ENCODE measurements around the gene ASB1.

Gene ASB1

GRCh38 chr2:238446371-238446770 lies 19.6 kb downstream of the ASB1 start:
- DNase-seq = no peak

DNA sequence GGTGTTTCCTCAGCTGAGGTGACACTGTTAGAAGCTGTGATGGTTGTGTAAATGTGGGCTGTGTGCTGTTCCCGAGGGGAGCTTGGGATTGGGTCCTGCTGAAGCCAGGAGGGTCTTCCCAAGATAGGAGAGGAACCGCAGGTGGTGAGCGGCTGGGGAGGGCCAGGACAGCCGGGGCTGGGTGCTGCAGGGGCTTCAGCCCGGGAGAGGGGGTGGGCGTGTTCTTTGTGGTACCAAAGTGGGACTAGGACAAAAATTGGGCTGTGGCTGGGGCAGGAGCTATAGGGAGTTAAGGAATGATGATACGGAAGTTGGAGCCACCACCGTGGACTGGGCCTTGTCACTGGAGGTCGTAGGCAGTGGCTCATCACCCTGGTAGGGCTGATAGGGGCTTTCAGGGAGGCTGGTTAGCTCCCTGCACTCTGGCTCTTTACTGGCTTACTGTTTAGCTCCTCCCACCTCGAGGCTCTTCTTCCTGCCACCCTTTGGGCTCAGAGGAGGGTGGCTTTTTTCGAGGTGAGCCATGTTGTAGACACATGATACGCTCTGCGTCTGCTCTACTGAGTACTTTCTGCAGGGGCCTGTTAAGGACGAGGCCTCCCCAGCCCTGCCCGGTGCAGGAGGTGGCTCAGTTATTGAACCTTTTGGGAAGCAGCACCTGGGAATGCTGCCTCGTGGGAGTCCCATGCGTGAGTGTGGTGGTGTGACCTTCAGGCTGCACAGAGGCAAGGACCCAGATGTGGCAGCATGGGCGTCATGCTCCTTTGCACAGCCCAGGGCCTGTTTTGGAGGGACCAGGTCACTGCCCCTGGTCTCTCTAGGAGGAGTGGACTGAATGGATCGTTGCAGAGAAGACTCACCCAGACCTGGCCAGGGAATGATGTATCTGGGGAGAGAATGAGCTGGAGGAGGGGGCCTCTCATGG lies 21.6 kb downstream of the ASB1 start:
- DNase-seq = no peak

DNA sequence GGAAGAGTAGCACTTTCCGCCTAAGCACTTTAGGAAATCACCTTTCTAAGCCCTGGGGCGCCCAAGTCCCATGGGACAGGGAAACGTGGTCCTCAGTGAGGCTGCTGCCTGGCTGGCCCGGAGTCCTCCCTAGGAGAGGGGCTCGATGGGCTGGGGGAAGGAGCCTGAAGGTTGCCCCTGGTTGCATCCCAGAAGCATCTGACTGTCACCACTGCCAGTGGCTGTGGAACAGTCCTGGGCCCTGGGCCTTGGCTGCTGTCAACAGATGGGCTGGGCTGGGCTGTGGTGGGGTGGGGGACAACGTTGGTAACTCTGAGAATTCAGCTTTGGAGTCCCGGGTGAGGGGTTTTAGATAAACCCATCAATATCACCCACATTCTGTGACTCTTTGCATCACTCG lies 22.5 kb downstream of the ASB1 start:
- DNase-seq = no peak

GRCh38 chr2:238449909-238450417 lies 23.2 kb downstream of the ASB1 start:
- DNase-seq = no peak

DNA sequence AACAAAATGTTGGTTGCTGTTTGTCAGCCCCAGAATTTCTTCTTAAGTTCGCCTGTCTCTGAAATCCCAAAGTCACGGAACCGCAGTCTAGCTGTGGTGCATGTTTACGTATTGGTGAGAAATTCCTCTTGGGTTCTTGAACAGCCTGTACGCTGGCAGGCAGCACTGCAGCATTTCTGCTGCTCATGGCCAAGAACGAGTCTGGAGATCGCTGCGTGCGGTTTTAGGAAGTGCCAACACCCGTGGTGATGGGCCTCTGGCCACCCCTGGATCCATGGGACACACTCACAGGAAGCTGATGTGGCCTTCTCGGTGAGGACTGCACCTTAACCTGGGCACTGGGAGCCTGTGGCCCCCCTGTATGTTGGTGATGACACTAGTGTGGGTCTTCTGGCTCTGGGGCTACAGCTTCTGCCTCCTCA lies 23.7 kb downstream of the ASB1 start:
- DNase-seq = no peak

DNA sequence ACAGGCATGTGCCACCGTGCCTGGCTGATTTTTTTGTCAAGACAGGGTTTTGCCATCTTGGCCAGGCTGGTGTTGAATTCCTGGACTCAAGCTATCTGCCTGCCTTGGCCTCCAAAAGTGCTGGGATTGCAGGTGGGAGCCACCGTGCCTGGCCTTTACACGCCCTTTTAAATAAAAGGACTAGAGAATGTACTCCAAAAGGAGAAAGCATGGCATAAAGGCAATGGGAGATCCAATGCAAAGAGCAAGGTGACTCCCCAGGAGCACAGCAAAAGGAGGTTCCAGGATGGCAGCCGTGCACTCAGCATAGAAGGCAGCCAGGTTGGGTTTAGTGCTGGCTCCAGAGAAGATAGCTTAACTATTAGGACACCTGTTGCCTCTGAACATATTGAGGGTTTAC lies 27.1 kb downstream of the ASB1 start:
- DNase-seq = no peak

- no peak for DNase-seq
Measured at GRCh38 chr2:238456449-238456848, 29.7 kb downstream of the ASB1 start.

DNA sequence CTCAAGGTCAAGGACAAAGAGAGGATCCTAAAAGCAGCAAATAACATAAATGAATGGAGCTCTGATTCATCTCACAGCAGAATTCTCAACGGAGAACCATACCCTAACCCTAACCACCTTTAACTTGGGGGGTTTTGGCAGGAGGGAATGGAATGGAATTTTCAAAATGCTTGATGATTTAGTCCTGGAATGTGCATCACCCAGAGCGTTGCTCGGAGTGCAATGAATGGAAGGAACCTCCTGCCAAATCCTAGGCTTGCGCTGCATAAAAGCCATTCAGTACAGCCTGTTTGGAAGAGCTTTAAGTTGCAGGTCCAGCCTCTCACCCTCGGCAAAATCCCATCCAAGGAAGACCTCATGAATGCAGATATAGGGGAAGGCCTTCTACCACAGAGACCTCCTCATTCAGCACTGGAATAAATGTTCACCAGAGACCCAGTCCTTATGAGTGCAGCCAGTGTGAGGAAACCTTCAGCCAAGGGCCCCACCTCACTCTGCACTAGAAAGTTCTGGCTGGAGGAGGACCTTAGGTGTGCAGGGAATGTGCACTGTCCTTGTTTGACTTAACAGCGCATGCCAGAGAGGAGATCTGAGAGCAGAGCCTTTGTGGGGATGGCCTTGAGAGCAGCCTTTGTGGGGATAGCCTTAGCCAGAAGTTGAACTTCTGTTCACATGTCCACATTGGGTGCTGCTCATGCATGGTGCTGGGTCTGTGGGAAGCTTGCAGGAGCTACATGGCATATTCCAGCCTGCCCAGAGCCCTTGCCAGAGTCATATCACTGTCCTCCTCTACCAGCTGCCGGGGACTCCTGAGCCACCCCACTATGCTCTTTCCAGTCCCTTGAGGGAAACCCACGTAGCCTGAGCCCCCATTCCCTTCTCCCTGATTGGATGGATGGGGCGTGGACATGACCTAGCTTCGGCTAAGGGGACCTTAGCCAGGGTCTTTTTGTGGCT lies 30.5 kb downstream of the ASB1 start:
- DNase-seq = no peak

DNA sequence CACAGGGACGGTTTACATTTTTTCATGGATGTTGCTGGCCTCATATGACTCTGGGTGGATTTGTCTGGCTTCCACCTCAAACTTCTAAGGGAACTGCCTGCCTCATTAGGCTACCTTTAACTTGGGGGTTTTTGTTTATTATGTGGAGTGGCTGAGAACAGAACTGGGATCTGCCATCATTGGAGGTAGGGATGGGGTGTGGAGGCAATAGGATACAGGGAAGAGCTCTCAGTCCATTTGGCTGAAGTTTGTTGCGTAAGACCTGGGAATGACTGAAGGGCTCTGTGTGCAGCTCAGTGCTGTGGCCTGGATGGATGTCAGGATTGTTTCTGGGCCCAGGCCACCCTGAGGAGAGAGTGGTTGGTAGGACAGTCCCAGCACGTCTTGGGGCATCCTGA lies 31.2 kb downstream of the ASB1 start:
- DNase-seq = no peak

DNA sequence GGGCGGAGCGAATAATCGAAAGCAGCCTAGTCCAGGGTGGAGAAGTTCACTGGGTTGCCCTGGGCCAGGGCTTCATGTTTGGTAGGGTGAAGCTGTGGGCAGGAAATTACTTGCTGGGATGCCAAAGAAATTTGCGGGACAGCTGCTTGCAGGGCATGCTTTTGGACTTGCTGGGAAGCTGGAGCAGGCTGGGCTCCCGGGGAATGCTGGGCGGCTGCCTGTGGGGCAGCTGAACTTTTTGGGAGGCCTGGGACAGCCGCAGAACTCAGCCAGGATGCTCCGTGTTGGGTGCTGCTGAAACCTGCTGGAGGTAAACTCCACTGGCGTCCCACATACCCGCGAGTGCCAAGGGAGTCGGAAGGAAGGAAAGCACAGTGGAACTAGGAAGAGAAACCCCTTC lies 31.9 kb downstream of the ASB1 start:
- no peak for DNase-seq

DNA sequence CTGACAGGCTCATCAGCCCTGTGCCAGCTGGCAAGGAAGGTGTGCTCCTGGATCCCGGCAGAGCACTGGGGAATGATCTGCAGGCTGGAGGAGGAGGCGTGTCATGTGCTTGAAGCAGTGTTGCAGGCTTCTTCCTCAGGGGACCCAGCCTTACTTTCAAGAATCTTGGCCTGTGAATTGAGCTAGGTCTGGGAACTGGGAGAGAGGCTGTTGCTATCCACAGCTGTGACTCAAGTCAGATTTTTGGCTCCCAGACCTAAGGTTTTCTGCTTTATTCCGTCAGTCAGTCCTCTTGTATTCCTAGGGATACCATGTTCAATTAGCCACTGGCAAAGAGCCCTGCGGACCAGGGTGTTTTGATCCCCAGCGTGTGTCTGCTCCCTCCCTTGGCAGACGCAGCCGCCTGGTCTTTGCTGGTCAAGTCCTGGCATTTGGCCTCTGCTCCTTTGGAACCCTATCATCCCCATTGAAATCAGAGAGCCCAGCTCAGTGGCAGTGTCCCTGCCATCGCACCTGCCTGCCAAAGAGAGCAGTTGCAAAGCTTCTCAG lies 32.4 kb downstream of the ASB1 start:
- no peak for DNase-seq

DNA sequence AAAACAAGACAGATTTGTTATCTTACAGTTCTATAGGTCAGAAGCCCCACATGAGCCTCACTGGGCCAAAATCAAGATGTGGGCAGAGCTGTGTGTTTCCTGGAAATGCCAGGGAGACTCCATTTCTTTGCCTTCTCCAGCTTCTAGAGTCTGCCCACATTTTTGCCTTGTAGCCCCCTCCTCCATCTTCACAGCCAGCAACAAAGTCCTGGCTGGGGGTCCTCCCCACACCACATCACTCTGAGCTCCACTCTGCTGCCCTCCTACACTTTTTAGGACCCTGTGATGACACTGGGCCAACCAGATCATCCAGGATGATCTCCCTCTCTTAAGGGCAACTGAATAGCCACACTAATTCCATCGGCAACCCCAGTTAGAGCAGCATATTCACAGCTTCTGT lies 34.3 kb downstream of the ASB1 start:
- no peak for DNase-seq

DNA sequence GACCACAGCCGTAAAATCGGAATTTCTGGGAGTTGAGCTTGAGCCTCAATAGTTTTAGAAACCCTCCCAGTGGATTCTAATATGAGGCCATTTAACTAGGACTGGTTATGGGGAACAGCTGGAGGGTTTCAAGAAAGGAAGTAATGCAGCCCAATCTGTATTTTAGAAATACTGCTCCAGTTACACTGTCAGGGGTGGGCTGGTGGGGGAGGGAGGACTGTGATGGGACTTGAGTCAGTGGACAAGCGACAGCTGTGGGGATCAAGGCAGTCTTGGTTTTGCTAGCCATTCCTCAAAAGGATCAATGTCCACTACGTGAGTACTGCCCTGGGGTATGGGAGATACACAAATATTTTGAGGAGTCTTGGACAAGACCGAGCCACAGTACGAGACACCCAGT lies 34.8 kb downstream of the ASB1 start:
- DNase-seq = no peak

- DNase-seq = no peak
Measured at GRCh38 chr2:238461916-238462315, 35.2 kb downstream of the ASB1 start.

DNA sequence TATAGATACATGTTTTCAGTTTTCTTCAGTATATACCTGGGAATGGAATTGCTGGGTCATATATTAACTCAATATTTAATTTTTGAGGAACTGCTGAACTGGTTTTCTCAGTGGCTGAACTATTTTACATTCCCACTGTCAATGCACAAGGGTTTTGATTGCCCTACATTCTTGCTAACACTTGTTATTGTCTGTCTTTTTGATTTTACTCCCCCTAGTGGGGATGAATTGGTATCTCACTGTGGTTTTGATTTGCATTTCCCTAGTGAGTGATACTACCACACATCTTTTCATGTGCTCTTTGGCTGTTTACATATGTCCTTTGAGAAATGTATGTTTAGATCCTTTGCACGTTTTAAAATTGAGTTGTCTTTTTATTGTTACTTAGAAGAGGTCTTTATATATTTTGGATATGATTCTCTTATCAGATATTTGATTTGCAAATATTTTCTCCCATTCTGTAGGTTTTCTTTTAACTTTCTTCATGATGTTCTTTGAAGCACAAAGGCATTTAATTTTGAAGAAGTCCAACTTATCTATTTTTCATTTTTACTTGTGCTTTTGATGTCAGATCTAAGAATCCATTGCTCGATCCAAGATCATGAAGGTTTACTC lies 36.2 kb downstream of the ASB1 start:
- peak in 3 of 6 experiments; percentile 38 to 58 (median 57) for DNase-seq

DNA sequence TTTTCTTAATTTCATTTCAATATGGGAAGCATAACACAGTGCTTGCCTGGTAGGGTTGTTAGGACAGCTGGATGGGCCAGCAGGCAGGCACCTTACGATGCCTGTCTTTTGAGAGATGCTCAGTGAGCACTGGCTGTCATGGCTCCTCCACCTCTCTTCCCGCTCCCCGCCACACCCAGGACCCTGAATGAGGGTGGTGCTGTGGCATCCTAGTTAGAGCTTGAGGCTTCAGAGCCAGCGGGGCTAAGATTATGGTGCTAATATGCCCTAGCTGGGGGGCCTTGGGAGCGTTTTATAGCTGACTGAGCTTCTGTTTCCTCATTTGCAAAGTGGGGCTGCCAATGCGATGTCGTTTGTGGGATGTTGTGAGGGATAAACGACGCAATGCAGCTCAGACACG lies 37.7 kb downstream of the ASB1 start:
- DNase-seq = no peak

DNA sequence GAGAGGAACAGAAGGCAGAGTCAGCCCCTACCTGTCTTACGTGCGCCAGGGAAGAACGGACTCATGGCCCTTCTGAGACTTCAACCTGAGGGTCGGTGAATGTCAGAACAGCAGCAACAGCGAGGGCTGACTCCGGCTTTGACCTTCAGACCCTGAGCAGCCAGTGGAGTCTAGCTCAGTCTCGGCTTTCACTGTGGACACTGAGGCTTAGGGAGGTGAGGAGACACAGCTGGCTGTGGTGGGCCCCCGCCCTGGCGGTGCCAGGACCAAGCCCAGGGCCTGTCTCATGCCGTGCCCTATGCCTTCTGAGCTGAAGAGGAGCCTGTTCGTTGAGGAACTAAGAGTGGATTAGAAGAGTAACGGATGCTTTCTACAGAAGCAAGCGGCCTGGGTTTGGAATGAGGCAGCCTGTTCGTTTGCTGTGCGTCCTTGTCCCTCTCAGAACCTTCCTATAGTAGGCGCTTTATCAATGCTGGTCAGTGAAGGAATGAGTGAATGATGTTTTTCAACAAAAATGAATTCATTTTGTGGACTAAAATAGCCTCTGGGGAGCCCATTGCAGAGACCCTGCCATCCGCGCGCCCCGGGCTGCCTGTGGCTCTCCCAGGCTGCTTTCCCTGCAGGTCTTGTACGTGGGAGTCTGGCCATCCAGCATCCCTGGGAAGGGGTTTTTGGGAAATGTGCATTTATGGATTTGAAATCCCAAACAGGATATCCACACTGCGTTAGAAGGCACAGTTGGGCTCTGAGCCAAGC lies 38.9 kb downstream of the ASB1 start:
- DNase-seq = no peak

DNA sequence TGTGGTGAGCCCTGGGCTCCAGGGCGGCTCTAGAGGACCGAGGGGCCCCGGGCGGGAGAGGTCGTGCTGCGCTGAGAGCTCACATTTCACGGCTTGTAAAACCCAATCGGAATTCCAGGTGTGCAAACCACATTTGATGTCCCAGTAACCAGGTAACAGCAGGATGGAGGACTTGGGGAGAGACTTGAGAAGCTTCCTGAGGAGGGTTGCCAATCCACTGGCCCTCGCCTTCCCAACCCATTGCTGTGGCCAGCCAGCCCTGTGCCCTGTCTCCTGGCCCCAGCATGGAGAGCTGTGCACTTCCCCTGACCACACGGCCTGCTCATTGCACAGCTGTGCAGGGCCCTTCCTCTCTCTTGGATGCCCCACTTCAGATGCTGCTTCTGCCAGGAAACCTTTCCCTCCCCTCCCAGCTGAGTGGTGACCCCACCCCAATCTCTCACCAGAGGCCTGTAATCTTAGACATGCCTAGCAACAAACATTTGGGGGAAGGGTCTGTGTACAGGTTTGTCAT lies 39.6 kb downstream of the ASB1 start:
- DNase-seq = no peak

- DNase-seq = no peak
Measured at GRCh38 chr2:238467062-238467461, 40.3 kb downstream of the ASB1 start.

GRCh38 chr2:238467792-238468191 lies 41.1 kb downstream of the ASB1 start:
- DNase-seq = no peak

DNA sequence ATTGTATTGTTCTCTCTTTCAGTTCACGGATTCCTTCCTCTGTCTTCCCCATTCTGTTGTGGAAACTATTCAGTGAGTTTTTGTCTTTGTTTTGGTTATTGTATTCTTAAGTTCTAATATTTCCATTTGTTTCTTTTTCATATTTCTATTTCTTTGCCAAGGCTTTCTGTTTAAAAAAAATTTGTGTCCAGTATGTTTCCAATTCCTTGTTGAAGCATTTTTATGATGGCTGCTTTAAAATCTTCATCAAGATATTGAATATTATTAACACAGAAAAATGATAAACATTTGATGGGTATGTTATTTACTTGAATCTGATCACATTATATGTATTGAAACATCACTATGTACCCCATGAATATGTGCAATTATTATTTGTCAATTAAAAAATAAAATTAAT lies 42.4 kb downstream of the ASB1 start:
- no peak for DNase-seq

GRCh38 chr2:238473014-238473413 lies 46.3 kb downstream of the ASB1 start:
- no peak for DNase-seq

All from stimulated activated naive CD4-positive, alpha-beta T cell (primary cell).